BJ (cell line): Measurements from ENCODE around the gene JPT1. TPM values are rescaled to one million over a fixed set of nuclear protein-coding genes. Genes with fewer than 3 reads are reported as not detected.

Source experiments
- CTCF ChIA-PET: fragments of 350-600 bp; formaldehyde crosslinking; extraction: SDS; loops from one replicate; lab custom pipeline; 2021; ENCODE audit warnings: antibody characterized with exemption, inconsistent platforms; lab: Yijun Ruan, JAX
- POLR2A ChIA-PET: fragments of 300-600 bp; sonication (Branson Sonifier 250); formaldehyde crosslinking; extraction: SDS; loops from one replicate; lab custom pipeline; 2021; ENCODE audit warnings: antibody characterized with exemption; lab: Charles Lee
- DNase-seq: peaks from one replicate; pipeline ENCODE4 v3.0.0-alpha.2; 2011; ENCODE audit warnings: low read depth
- H3K27me3 ChIP-seq: 2 replicates; pipeline ENCODE4 v1.6.0; 2011; ENCODE audit warnings: low read length; ENCODE audit not compliant: control insufficient read depth, insufficient read depth
- H3K36me3 ChIP-seq: 2 replicates; pipeline ENCODE4 v1.5.1; 2011; ENCODE audit warnings: low read length; ENCODE audit not compliant: control insufficient read depth, insufficient read depth
- H3K4me3 ChIP-seq: 2 replicates; pipeline ENCODE4 v1.5.1; 2011; ENCODE audit warnings: low read depth, mild to moderate bottlenecking, control low read depth, low read length
- CTCF ChIP-seq: IDR thresholded peaks from 2 replicates; pipeline ENCODE4 v1.5.1; 2011; ENCODE audit warnings: low read depth, mild to moderate bottlenecking, control low read depth, inconsistent platforms, low read length, moderate library complexity; ENCODE audit not compliant: insufficient read depth
- polyA plus RNA-seq: library from polyadenylated mRNA; depleted of rRNA; stranded (reverse); fragments of >200 nt; gene quantifications from 2 replicates; pipeline ENCODE4 v1.2.3, GENCODE V29; 2011

Gene JPT1
- polyA plus RNA-seq, 1 experiment = 111 TPM

- POLR2A ChIA-PET = no interaction called here
- Histone ChIP-seq H3K36me3 (peaks cover 7% of the 10 kb centered on the region), H3K27me3 (no peaks in the 10 kb centered on the region), H3K4me3 (no peak overlapping the region)
- CTCF ChIA-PET = interaction anchor here (2.0 to 7.0 kb wide), 11 partner anchors 10 to 156 kb away, joined by 6 to 78 read pairs (median 37); partner anchors contain the start of gene NT5C
- no peak for TF ChIP-seq CTCF
- DNase-seq = no peak
These were observed 38.8 kb downstream of the JPT1 start for GRCh38 chr17:75115555-75115954.

GRCh38 chr17:75114552-75115314 is 39.6 kb downstream of the JPT1 start:
- CTCF ChIA-PET = interaction anchor here (0.7 to 7.0 kb wide), 49 partner anchors 9 to 310 kb away, joined by 3 to 78 read pairs (median 6); partner anchors contain the start of genes KCTD2, MRPL58, NT5C and NUP85
- Histone ChIP-seq H3K36me3 (peaks cover 6% of the 10 kb centered on the region), H3K4me3 (peak overlapping the region; percentile 44), H3K27me3 (no peaks in the 10 kb centered on the region)
- DNase-seq = no peak
- no peak for TF ChIP-seq CTCF
- POLR2A ChIA-PET = interaction anchor here (0.6 kb wide), 2 partner anchors 56 to 191 kb away, joined by 3 to 11 read pairs; no protein-coding TSS in a partner anchor

GRCh38 chr17:75113798-75114551 is 40.3 kb downstream of the JPT1 start:
- H3K36me3 ChIP-seq = peaks cover 6% of the 10 kb centered on the region
- DNase-seq = peak; percentile 36
- peak overlapping the region; percentile 44 for H3K4me3 ChIP-seq
- H3K27me3 ChIP-seq = no peaks in the 10 kb centered on the region
- ChIA-PET CTCF (interaction anchor here (0.6 to 7.0 kb wide), 52 partner anchors 8 to 311 kb away, joined by 3 to 78 read pairs (median 6); partner anchors contain the start of genes KCTD2, MRPL58, NT5C and NUP85), POLR2A (interaction anchor here (0.6 kb wide), 2 partner anchors 56 to 190 kb away, joined by 3 to 11 read pairs; no protein-coding TSS in a partner anchor)
- TF ChIP-seq CTCF = peak; percentile 92

- Histone ChIP-seq H3K36me3 (peaks cover 3% of the 10 kb centered on the region), H3K4me3 (no peak overlapping the region), H3K27me3 (no peaks in the 10 kb centered on the region)
- ChIA-PET CTCF (interaction anchor here (0.6 to 7.0 kb wide), 9 partner anchors 13 to 544 kb away, joined by 3 to 78 read pairs (median 7); partner anchors contain the start of gene NT5C), POLR2A (no interaction called here)
- no peak for TF ChIP-seq CTCF
- DNase-seq = no peak
These were observed 42.5 kb downstream of the JPT1 start for GRCh38 chr17:75111777-75112335.
